Measurements from ENCODE around the gene PTPRT.

PTPRT gene

DNA sequence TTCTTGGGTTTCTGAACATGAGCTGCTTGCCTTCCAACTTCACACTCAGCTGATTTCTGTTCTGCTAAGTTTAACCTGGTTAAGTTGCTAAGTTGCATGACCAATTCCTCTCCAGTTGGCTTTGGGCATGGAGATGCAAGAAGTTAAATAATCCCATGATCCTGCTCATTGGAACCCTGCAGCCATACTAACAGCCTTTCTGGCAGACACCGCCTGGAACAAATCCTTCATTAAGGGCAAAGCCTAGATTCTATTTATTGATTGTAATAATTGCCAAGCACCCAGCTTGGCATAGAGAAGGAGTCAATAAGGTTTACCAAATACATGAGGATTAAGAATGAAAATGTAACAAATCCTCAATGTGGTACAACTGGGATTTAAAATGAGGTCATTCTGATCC is 829.1 kb downstream of the PTPRT start:
- Histone ChIP-seq H3K9ac (ENCODE audit: low read length) (no peak overlapping the region), H3K23ac (ENCODE audit: low read length in 2 of 2) (no peak overlapping the region), H3K14ac (ENCODE audit: low read length in 2 of 2) (no peak overlapping the region), H2BK15ac (ENCODE audit: low read depth, poor library complexity, severe bottlenecking) (no peak overlapping the region), H3K79me1 (replicated peaks; ENCODE audit: low read length, poor library complexity, severe bottlenecking) (no peaks in the 10 kb centered on the region), H3K4me2 (ENCODE audit: low read length, poor library complexity, severe bottlenecking) (no peak overlapping the region), H4K91ac (ENCODE audit: low read length) (no peak overlapping the region), H3K36me3 (ENCODE audit: control insufficient read depth in 1 of 2, insufficient read depth in 2 of 2, low read depth in 1 of 2, low read length in 2 of 2) (no peaks in the 10 kb centered on the region), H2BK12ac (ENCODE audit: low read length in 2 of 2) (no peak overlapping the region), H3K4me3 (ENCODE audit: insufficient read depth in 1 of 2, low read depth in 1 of 2, low read length in 2 of 2) (no peak overlapping the region), H2BK5ac (ENCODE audit: low read depth, low read length, poor library complexity, severe bottlenecking) (no peak overlapping the region), H2AK5ac (ENCODE audit: low read length, severe bottlenecking) (no peak overlapping the region), H4K8ac (ENCODE audit: low read length) (no peak overlapping the region), H3K4me1 (ENCODE audit: control insufficient read depth, insufficient read depth, low read depth, low read length) (no peaks in the 10 kb centered on the region), H3K9me3 (ENCODE audit: control insufficient read depth, low read length) (no peaks in the 10 kb centered on the region), H3K27ac (ENCODE audit: low read length, poor library complexity, severe bottlenecking) (no peak overlapping the region), H2AFZ (ENCODE audit: low read depth, low read length) (no peak overlapping the region), H2BK120ac (ENCODE audit: low read depth, low read length) (no peak overlapping the region), H3K27me3 (ENCODE audit: control insufficient read depth in 1 of 2, insufficient read depth in 1 of 2, low read length in 2 of 2) (no peaks in the 10 kb centered on the region), H3K18ac (ENCODE audit: low read depth in 1 of 2, low read length in 2 of 2) (no peak overlapping the region), H3K4ac (ENCODE audit: low read depth in 1 of 2, low read length in 2 of 2) (no peak overlapping the region)
- WGBS = no CpG with 5 or more reads among the region's 1 CpG
- no peak for DNase-seq

DNA sequence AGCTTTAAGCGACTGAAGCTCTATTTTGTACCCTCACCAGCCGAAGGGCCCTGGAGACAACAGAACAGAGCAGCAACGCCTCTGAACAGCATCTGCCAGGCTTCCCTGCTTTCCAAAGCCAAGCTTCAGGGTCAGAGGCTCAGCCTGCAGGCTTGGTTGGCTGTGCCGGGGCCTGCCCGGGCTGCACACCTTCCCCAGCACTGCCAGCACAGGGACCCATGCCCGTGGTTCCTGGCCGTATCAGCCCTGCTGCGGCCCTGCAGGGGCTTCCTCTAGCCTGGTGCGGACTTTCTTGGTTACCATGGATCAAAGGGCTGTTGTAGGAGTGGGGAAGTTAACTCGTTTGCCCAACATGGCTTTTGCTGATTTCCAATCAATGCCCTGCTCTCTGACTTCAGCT is 830.1 kb downstream of the PTPRT start:
- Histone ChIP-seq H3K4ac (ENCODE audit: low read depth in 1 of 2, low read length in 2 of 2) (no peak overlapping the region), H3K79me1 (replicated peaks; ENCODE audit: low read length, poor library complexity, severe bottlenecking) (no peaks in the 10 kb centered on the region), H2BK12ac (ENCODE audit: low read length in 2 of 2) (no peak overlapping the region), H3K9ac (ENCODE audit: low read length) (no peak overlapping the region), H2BK5ac (ENCODE audit: low read depth, low read length, poor library complexity, severe bottlenecking) (no peak overlapping the region), H3K36me3 (ENCODE audit: control insufficient read depth in 1 of 2, insufficient read depth in 2 of 2, low read depth in 1 of 2, low read length in 2 of 2) (no peaks in the 10 kb centered on the region), H2AFZ (ENCODE audit: low read depth, low read length) (no peak overlapping the region), H2BK15ac (ENCODE audit: low read depth, poor library complexity, severe bottlenecking) (no peak overlapping the region), H3K4me3 (ENCODE audit: insufficient read depth in 1 of 2, low read depth in 1 of 2, low read length in 2 of 2) (no peak overlapping the region), H3K27ac (ENCODE audit: low read length, poor library complexity, severe bottlenecking) (no peak overlapping the region), H3K14ac (ENCODE audit: low read length in 2 of 2) (no peak overlapping the region), H2AK5ac (ENCODE audit: low read length, severe bottlenecking) (no peak overlapping the region), H3K4me1 (ENCODE audit: control insufficient read depth, insufficient read depth, low read depth, low read length) (no peaks in the 10 kb centered on the region), H4K8ac (ENCODE audit: low read length) (no peak overlapping the region), H3K23ac (ENCODE audit: low read length in 2 of 2) (no peak overlapping the region), H4K91ac (ENCODE audit: low read length) (no peak overlapping the region), H2BK120ac (ENCODE audit: low read depth, low read length) (no peak overlapping the region), H3K4me2 (ENCODE audit: low read length, poor library complexity, severe bottlenecking) (no peak overlapping the region), H3K9me3 (ENCODE audit: control insufficient read depth, low read length) (no peaks in the 10 kb centered on the region), H3K27me3 (ENCODE audit: control insufficient read depth in 1 of 2, insufficient read depth in 1 of 2, low read length in 2 of 2) (no peaks in the 10 kb centered on the region), H3K18ac (ENCODE audit: low read depth in 1 of 2, low read length in 2 of 2) (no peak overlapping the region)
- 63% methylated on average over 10 of the region's 10 CpGs for WGBS
- no peak for DNase-seq

- no peak overlapping the region for H2BK15ac ChIP-seq (ENCODE audit: low read depth, poor library complexity, severe bottlenecking)
- H2BK12ac ChIP-seq (ENCODE audit: low read length in 2 of 2) = no peak overlapping the region
- no peak overlapping the region for H2BK120ac ChIP-seq (ENCODE audit: low read depth, low read length)
- no peak overlapping the region for H3K4ac ChIP-seq (ENCODE audit: low read depth in 1 of 2, low read length in 2 of 2)
- no peaks in the 10 kb centered on the region for H3K9me3 ChIP-seq (ENCODE audit: control insufficient read depth, low read length)
- H4K91ac ChIP-seq (ENCODE audit: low read length) = no peak overlapping the region
- no peak overlapping the region for H3K4me3 ChIP-seq (ENCODE audit: insufficient read depth in 1 of 2, low read depth in 1 of 2, low read length in 2 of 2)
- no peak overlapping the region for H2BK5ac ChIP-seq (ENCODE audit: low read depth, low read length, poor library complexity, severe bottlenecking)
- H4K8ac ChIP-seq (ENCODE audit: low read length) = no peak overlapping the region
- DNase-seq = no peak
- WGBS = 57% methylated on average over 5 of the region's 6 CpGs
- H3K9ac ChIP-seq (ENCODE audit: low read length) = no peak overlapping the region
- no peaks in the 10 kb centered on the region for H3K4me1 ChIP-seq (ENCODE audit: control insufficient read depth, insufficient read depth, low read depth, low read length)
- H3K36me3 ChIP-seq (ENCODE audit: control insufficient read depth in 1 of 2, insufficient read depth in 2 of 2, low read depth in 1 of 2, low read length in 2 of 2) = no peaks in the 10 kb centered on the region
- no peak overlapping the region for H3K4me2 ChIP-seq (ENCODE audit: low read length, poor library complexity, severe bottlenecking)
- H3K27ac ChIP-seq (ENCODE audit: low read length, poor library complexity, severe bottlenecking) = no peak overlapping the region
- H3K79me1 ChIP-seq (replicated peaks; ENCODE audit: low read length, poor library complexity, severe bottlenecking) = no peaks in the 10 kb centered on the region
- H2AFZ ChIP-seq (ENCODE audit: low read depth, low read length) = no peak overlapping the region
- H3K14ac ChIP-seq (ENCODE audit: low read length in 2 of 2) = no peak overlapping the region
- H3K27me3 ChIP-seq (ENCODE audit: control insufficient read depth in 1 of 2, insufficient read depth in 1 of 2, low read length in 2 of 2) = no peaks in the 10 kb centered on the region
- H3K18ac ChIP-seq (ENCODE audit: low read depth in 1 of 2, low read length in 2 of 2) = no peak overlapping the region
- H2AK5ac ChIP-seq (ENCODE audit: low read length, severe bottlenecking) = no peak overlapping the region
- H3K23ac ChIP-seq (ENCODE audit: low read length in 2 of 2) = no peak overlapping the region
These were observed 837.6 kb downstream of the PTPRT start for GRCh38 chr20:42352096-42352495.

GRCh38 chr20:42350521-42350920 is 839.2 kb downstream of the PTPRT start:
- Histone ChIP-seq H3K4me2 (ENCODE audit: low read length, poor library complexity, severe bottlenecking) (no peak overlapping the region), H3K9ac (ENCODE audit: low read length) (no peak overlapping the region), H3K23ac (ENCODE audit: low read length in 2 of 2) (no peak overlapping the region), H3K27ac (ENCODE audit: low read length, poor library complexity, severe bottlenecking) (no peak overlapping the region), H2BK15ac (ENCODE audit: low read depth, poor library complexity, severe bottlenecking) (no peak overlapping the region), H3K9me3 (ENCODE audit: control insufficient read depth, low read length) (no peaks in the 10 kb centered on the region), H4K8ac (ENCODE audit: low read length) (no peak overlapping the region), H3K4ac (ENCODE audit: low read depth in 1 of 2, low read length in 2 of 2) (no peak overlapping the region), H4K91ac (ENCODE audit: low read length) (no peak overlapping the region), H2AK5ac (ENCODE audit: low read length, severe bottlenecking) (no peak overlapping the region), H3K14ac (ENCODE audit: low read length in 2 of 2) (no peak overlapping the region), H2AFZ (ENCODE audit: low read depth, low read length) (no peak overlapping the region), H3K4me3 (ENCODE audit: insufficient read depth in 1 of 2, low read depth in 1 of 2, low read length in 2 of 2) (no peak overlapping the region), H2BK5ac (ENCODE audit: low read depth, low read length, poor library complexity, severe bottlenecking) (no peak overlapping the region), H3K27me3 (ENCODE audit: control insufficient read depth in 1 of 2, insufficient read depth in 1 of 2, low read length in 2 of 2) (no peaks in the 10 kb centered on the region), H3K4me1 (ENCODE audit: control insufficient read depth, insufficient read depth, low read depth, low read length) (no peaks in the 10 kb centered on the region), H2BK120ac (ENCODE audit: low read depth, low read length) (no peak overlapping the region), H3K18ac (ENCODE audit: low read depth in 1 of 2, low read length in 2 of 2) (no peak overlapping the region), H3K36me3 (ENCODE audit: control insufficient read depth in 1 of 2, insufficient read depth in 2 of 2, low read depth in 1 of 2, low read length in 2 of 2) (no peaks in the 10 kb centered on the region), H2BK12ac (ENCODE audit: low read length in 2 of 2) (no peak overlapping the region), H3K79me1 (replicated peaks; ENCODE audit: low read length, poor library complexity, severe bottlenecking) (no peaks in the 10 kb centered on the region)
- no peak for DNase-seq
- WGBS = 65% methylated on average over 6 of the region's 7 CpGs
